ENCODE measurements around the gene GGNBP2.

DNA sequence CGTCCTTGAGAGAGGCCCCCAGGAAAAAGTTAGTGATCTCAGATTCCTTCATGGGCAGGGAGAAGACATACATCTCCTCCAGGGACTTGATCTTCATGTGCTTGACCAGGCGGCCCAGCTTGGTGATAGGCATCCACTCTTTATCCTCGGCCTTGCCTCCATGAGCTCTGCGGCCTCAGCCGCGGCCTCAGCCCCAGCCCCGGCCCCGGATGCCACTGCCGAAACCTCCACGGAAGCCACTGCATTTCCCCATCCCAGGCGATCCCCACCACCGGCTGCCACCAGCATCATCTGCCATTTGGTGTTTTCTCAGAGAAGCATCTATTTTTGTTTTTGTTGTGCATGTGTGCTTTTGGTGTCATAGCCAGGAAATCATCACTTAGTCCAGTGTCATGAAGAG is 30.3 kb downstream of the GGNBP2 start:
- TF ChIP-seq BHLHE40 (IDR thresholded peaks at IDR 0.05; ENCODE audit: borderline replicate concordance) (no peak), CTBP1 (IDR thresholded peaks at IDR 0.05; ENCODE audit: borderline replicate concordance) (no peak), HDGF (IDR thresholded peaks at IDR 0.05; ENCODE audit: borderline replicate concordance) (no peak), FOXK2 (IDR thresholded peaks at IDR 0.05) (no peak), SP1 (IDR thresholded peaks at IDR 0.05) (no peak), FOXM1 (IDR thresholded peaks at IDR 0.05; ENCODE audit: borderline replicate concordance) (no peak), SUZ12 (IDR thresholded peaks at IDR 0.05) (no peak)
- TF ChIP-seq, protein P1, sequence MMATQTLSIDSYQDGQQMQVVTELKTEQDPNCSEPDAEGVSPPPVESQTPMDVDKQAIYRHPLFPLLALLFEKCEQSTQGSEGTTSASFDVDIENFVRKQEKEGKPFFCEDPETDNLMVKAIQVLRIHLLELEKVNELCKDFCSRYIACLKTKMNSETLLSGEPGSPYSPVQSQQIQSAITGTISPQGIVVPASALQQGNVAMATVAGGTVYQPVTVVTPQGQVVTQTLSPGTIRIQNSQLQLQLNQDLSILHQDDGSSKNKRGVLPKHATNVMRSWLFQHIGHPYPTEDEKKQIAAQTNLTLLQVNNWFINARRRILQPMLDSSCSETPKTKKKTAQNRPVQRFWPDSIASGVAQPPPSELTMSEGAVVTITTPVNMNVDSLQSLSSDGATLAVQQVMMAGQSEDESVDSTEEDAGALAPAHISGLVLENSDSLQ (IDR thresholded peaks at IDR 0.05): no peak

All from HEK293T (cell line).